Hepatocyte (in vitro differentiated cells): Measurements from ENCODE around the gene ARL5A.

Experiments
- EZH2 ChIP-seq: fragments of 200-600 bp; sonication (generic); IDR thresholded peaks from 2 replicates; pipeline ENCODE4 v1.6.1; 2016; ENCODE audit warnings: antibody characterized with exemption, mild to moderate bottlenecking, borderline replicate concordance
- EZH2phosphoT487 ChIP-seq: fragments of 200-600 bp; sonication (generic); IDR thresholded peaks from one replicate; pipeline ENCODE4 v1.6.1; 2018; ENCODE audit warnings: antibody characterized with exemption, mild to moderate bottlenecking, low read depth, moderate library complexity; ENCODE audit not compliant: unreplicated experiment, severe bottlenecking
- TF ChIP-seq, protein P1 (sequence below): fragments of 200-600 bp; sonication (generic); IDR thresholded peaks from 2 replicates; pipeline ENCODE4 v1.5.1; 2016; ENCODE audit warnings: antibody characterized with exemption, mild to moderate bottlenecking; ENCODE audit not compliant: poor library complexity

DNA sequence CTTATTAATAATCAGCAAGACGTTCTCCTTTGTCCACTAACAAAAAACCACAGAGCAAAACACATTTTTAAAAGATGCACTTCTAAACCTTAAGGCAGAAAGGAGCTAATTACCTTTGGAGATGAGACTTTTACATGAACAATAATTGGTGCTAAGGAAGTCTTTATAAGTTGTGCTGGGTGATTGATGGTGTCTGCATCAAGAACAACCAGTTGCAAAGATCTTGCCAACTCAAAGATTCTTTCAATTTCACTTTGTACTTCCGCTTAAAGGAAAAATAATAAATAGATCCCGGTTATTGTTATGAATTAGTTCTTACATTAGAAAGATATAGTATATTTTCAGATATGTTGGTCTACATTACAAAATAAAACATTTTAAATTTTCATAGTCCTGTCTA lies 26.9 kb upstream of the ARL5A start:
- TF ChIP-seq, protein P1, sequence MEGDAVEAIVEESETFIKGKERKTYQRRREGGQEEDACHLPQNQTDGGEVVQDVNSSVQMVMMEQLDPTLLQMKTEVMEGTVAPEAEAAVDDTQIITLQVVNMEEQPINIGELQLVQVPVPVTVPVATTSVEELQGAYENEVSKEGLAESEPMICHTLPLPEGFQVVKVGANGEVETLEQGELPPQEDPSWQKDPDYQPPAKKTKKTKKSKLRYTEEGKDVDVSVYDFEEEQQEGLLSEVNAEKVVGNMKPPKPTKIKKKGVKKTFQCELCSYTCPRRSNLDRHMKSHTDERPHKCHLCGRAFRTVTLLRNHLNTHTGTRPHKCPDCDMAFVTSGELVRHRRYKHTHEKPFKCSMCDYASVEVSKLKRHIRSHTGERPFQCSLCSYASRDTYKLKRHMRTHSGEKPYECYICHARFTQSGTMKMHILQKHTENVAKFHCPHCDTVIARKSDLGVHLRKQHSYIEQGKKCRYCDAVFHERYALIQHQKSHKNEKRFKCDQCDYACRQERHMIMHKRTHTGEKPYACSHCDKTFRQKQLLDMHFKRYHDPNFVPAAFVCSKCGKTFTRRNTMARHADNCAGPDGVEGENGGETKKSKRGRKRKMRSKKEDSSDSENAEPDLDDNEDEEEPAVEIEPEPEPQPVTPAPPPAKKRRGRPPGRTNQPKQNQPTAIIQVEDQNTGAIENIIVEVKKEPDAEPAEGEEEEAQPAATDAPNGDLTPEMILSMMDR, result no peak
- TF ChIP-seq EZH2 (no peak), EZH2phosphoT487 (no peak)
